Measurements from ENCODE around the gene CHCHD5. TPM values are rescaled to one million over a fixed set of nuclear protein-coding genes. Genes with fewer than 3 reads are reported as not detected.

CHCHD5 gene
- total RNA-seq, 1 donor from 2014 or later: 30.4 TPM

DNA sequence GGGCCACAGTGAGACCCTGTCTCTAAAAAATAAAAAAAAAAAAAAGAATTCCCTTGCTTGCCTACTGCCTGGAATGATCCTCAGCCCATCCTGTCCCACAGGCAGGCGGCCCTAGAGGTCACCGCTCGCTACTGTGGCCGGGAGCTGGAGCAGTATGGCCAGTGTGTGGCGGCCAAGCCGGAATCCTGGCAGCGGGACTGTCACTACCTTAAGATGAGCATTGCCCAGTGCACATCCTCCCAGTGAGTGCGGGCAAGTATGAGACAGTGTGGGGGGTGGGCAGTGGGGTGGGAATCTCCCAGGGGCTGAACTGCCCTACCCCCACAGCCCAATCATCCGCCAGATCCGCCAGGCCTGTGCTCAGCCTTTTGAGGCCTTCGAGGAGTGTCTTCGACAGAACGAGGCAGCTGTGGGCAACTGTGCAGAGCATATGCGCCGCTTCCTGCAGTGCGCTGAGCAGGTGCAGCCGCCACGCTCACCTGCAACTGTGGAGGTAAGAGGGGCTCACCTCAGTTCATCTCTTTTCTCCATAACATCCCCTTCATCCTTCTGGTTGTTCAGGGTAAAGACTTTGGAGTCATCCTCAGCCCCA is 1.6 kb downstream of the CHCHD5 start:
- no peak for DNase-seq (ENCODE audit: low read depth)
- H3K4me3 ChIP-seq (ENCODE audit: low read depth, low read length): no peak overlapping the region
- TF ChIP-seq, protein P1, sequence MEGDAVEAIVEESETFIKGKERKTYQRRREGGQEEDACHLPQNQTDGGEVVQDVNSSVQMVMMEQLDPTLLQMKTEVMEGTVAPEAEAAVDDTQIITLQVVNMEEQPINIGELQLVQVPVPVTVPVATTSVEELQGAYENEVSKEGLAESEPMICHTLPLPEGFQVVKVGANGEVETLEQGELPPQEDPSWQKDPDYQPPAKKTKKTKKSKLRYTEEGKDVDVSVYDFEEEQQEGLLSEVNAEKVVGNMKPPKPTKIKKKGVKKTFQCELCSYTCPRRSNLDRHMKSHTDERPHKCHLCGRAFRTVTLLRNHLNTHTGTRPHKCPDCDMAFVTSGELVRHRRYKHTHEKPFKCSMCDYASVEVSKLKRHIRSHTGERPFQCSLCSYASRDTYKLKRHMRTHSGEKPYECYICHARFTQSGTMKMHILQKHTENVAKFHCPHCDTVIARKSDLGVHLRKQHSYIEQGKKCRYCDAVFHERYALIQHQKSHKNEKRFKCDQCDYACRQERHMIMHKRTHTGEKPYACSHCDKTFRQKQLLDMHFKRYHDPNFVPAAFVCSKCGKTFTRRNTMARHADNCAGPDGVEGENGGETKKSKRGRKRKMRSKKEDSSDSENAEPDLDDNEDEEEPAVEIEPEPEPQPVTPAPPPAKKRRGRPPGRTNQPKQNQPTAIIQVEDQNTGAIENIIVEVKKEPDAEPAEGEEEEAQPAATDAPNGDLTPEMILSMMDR (conservative IDR thresholded peaks at IDR 0.05; ENCODE audit: low read depth, low read length): no peak

DNA sequence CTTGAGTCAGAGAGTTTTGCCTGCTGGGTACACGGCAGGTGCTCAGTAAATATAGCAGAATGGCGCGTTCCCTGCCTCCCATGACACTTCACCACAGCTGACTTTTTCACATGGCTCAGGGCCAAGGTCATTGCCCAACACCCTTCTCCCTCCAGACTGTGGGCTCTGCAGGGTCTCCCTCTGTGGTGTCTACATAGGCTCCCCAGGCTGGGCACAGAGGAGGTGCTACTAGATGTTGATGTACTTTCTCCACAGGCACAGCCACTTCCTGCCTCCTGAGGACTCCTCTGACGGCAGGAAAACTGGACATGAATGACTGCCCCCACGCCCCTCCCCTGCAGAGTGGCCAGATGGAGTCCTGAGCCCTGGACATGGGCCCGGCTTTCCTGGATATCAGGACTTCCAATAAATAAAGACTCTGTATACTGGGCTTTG is 4.2 kb downstream of the CHCHD5 start:
- TF ChIP-seq, protein P1 (conservative IDR thresholded peaks at IDR 0.05; ENCODE audit: low read depth, low read length): no peak
- H3K4me3 ChIP-seq (ENCODE audit: low read depth, low read length): no peak overlapping the region
- no peak for DNase-seq (ENCODE audit: low read depth)

GRCh38 chr2:112591413-112591812 is 7.0 kb downstream of the CHCHD5 start:
- no peak overlapping the region for H3K4me3 ChIP-seq (ENCODE audit: low read depth, low read length)
- DNase-seq (ENCODE audit: low read depth): no peak
- TF ChIP-seq, protein P1 (conservative IDR thresholded peaks at IDR 0.05; ENCODE audit: low read depth, low read length): no peak

DNA sequence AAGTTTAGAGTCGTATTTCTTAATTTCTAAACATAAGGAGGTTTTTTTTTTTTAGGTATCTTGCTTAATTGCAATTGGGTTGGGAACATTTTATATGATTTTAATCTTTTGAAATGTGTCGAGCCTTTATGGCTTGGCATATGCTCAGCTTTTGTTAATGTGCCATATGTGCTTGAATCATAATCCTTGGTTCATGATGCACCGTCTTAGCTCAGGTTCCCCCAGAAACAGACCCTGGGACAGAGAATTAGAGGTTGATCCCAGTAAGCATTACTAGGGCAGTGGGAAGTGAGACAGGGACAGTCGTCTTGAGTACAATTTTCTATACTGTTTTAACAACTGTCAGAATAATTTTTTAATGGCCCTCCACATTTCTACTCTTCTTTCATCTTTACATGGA is 9.3 kb downstream of the CHCHD5 start:
- no peak overlapping the region for H3K4me3 ChIP-seq (ENCODE audit: low read depth, low read length)
- TF ChIP-seq, protein P1 (conservative IDR thresholded peaks at IDR 0.05; ENCODE audit: low read depth, low read length): no peak
- DNase-seq (ENCODE audit: low read depth): no peak

DNA sequence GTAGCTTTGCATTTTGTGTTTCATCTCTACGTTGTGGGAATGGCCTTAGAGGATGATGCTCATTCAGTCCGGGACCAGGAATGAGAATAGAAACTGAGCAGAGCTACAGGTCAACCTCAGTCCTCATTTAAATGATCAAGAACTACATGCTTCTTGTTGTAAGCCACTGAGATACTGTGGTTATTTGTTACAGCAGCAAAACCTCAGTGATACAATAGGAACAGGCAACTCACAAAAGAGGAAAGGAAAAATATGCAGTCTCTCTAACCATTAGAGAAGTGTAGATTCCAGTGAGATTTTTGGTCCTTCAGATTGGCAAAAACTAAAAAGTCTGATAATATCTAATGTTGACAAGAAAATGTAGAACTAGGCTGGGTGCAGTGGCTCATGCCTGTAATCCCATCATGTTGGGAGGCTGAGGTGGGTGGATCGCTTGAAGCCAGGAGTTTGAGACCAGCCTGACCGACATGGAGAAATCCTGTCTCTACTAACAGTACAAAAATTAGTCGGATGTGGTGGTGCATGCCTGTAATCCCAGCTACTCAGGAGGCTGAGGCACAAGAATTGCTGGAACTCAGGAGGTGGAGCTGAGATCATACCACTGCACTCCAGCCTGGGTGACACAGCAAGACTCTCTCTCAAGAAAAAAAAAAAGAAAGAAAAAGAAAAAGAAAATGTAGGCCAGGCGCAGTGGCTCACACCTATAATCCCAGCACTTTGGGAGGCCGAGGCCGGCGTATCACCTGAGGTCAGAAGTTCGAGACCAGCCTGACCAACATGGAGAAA is 13.3 kb downstream of the CHCHD5 start:
- no peak for DNase-seq (ENCODE audit: low read depth)
- H3K4me3 ChIP-seq (ENCODE audit: low read depth, low read length): no peak overlapping the region
- TF ChIP-seq, protein P1 (conservative IDR thresholded peaks at IDR 0.05; ENCODE audit: low read depth, low read length): no peak

DNA sequence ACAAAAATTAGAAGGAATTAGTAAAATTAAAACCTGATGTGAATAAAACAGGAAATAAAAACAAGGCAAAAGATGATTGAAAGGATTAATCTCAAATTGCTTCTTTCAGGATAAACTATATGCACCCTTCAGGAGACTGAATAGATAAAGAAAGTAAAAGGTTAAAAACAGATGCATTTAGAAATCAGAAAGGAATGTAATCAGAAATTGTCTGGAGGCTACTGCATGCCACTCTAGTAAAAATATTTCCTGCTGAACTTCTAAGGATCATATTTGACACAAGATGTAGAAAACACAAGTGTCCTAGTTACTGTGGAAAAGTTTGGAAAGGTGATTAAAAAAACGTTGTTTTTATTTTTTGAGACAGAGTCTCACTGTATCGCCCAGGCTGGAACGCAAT is 16.2 kb downstream of the CHCHD5 start:
- no peak for DNase-seq (ENCODE audit: low read depth)
- H3K4me3 ChIP-seq (ENCODE audit: low read depth, low read length): no peak overlapping the region
- TF ChIP-seq, protein P1 (conservative IDR thresholded peaks at IDR 0.05; ENCODE audit: low read depth, low read length): no peak
